HepG2 (cell line): ENCODE measurements around the gene CLASP1. TPM values are rescaled to one million over a fixed set of nuclear protein-coding genes. Genes with fewer than 3 reads are reported as not detected.

ENCODE experiments used
- ATAC-seq: fragments of 200-7000 bp; cut with Tn5 transposase; 3 replicates; pipeline ENCODE4 v1.9.1; 2020; ENCODE audit warnings: mild to moderate bottlenecking, moderate library complexity
- BruUV-seq: library from RNA; stranded (reverse); fragments of 400-500 nt; replicated peaks from 2 replicates; lab custom pipeline; 2021; lab: Mats Ljungman, UMichigan
- CTCF ChIA-PET: fragments of 300-600 bp; formaldehyde crosslinking; extraction: SDS; loops from one replicate; lab custom pipeline; 2021; ENCODE audit warnings: low total read pairs, inconsistent platforms, low intra/inter-chr PET ratio; lab: Yijun Ruan, JAX
- POLR2A ChIA-PET: fragments of 350-600 bp; sonication (Branson Sonifier 250); formaldehyde crosslinking; loops from one replicate; lab custom pipeline; 2020; ENCODE audit warnings: antibody characterized with exemption, inconsistent platforms; lab: Yijun Ruan, JAX
- DNase-seq: peaks from one replicate; pipeline ENCODE4 v3.0.0-alpha.2; 2015; ENCODE audit warnings: low spot score
- FAIRE-seq: peaks from 3 replicates; lab custom pipeline; 2011; peaks lifted over from hg19 to GRCh38; lab: Jason Lieb, UNC
- H2AFZ ChIP-seq: one replicate; pipeline ENCODE4 v1.6.1; 2011; ENCODE audit warnings: low read length, inconsistent platforms
- H3K27ac ChIP-seq: fragments of 300-600 bp; 3 replicates; pipeline ENCODE4 v1.8.0; 2011; ENCODE audit warnings: mixed run types, mild to moderate bottlenecking, mixed read lengths, low read length, inconsistent platforms; ENCODE audit not compliant: insufficient read depth; ENCODE audit errors: extremely low read length
- H3K27me3 ChIP-seq, 2 experiments: fragments of 200-600 bp in 1 of 2; 2 replicates in 1 of 2; 3 replicates in 1 of 2; pipeline versions ENCODE4 v1.6.0 to v1.8.0; 2011; ENCODE audit warnings: low read length in 2 of 2, mild to moderate bottlenecking in 2 of 2, moderate library complexity in 2 of 2, inconsistent platforms in 1 of 2; ENCODE audit not compliant: insufficient read depth in 2 of 2, control insufficient read depth in 1 of 2
- H3K36me3 ChIP-seq, 2 experiments: fragments of 200-600 bp in 1 of 2; replicated peaks in 1 of 2; 2 replicates in 1 of 2; 3 replicates in 1 of 2; pipeline versions ENCODE4 v1.5.1 to v1.8.0; 2011; ENCODE audit warnings: low read length in 2 of 2, inconsistent platforms in 1 of 2; ENCODE audit not compliant: insufficient read depth in 2 of 2, control insufficient read depth in 1 of 2
- H3K4me1 ChIP-seq: 2 replicates; pipeline ENCODE4 v1.5.1; 2012; ENCODE audit warnings: low read length, inconsistent platforms; ENCODE audit not compliant: insufficient read depth
- H3K4me2 ChIP-seq: 2 replicates; pipeline ENCODE4 v1.6.0; 2011; ENCODE audit warnings: low read depth, low read length, inconsistent platforms
- H3K4me3 ChIP-seq, 3 experiments: fragments of 200-600 bp in 1 of 3; sonication (generic), shearing (Covaris generic) in 1 of 3; replicated peaks in 1 of 3; 2 replicates each; pipeline ENCODE4 v1.5.1; 2011 to 2016; ENCODE audit warnings: low read length in 3 of 3, inconsistent platforms in 2 of 3, low read depth in 2 of 3, mild to moderate bottlenecking in 2 of 3, control low read depth in 1 of 3, mixed read lengths in 1 of 3; ENCODE audit not compliant: insufficient read depth in 1 of 3
- H3K79me2 ChIP-seq: one replicate; pipeline ENCODE4 v1.6.1; 2011; ENCODE audit warnings: low read length, inconsistent platforms; ENCODE audit not compliant: insufficient read depth
- H3K9ac ChIP-seq: 2 replicates; pipeline ENCODE4 v1.6.0; 2011; ENCODE audit warnings: mild to moderate bottlenecking, low read depth, low read length, inconsistent platforms; ENCODE audit not compliant: insufficient read depth
- H3K9me3 ChIP-seq: 2 replicates; pipeline ENCODE4 v1.5.1; 2012; ENCODE audit warnings: mild to moderate bottlenecking, low read length
- H4K20me1 ChIP-seq: 2 replicates; pipeline ENCODE4 v1.6.0; 2011; ENCODE audit warnings: inconsistent platforms, mild to moderate bottlenecking, low read length, moderate library complexity; ENCODE audit not compliant: insufficient read depth
- FOSL2 ChIP-seq: sonication (generic); formaldehyde crosslinking; IDR thresholded peaks from 2 replicates; pipeline ENCODE4 v1.4.0; 2020; ENCODE audit warnings: missing genetic modification reagents
- MEIS2 ChIP-seq: sonication (generic); formaldehyde crosslinking; IDR thresholded peaks from 2 replicates; pipeline ENCODE4 v1.9.0; 2021; ENCODE audit warnings: mild to moderate bottlenecking, missing genetic modification reagents
- MTA1 ChIP-seq: sonication (generic); formaldehyde crosslinking; IDR thresholded peaks from 2 replicates; pipeline ENCODE4 v1.4.0; 2020; ENCODE audit warnings: missing genetic modification reagents, mild to moderate bottlenecking, borderline replicate concordance
- NR2F6 ChIP-seq, 2 experiments: IDR thresholded peaks; 2 replicates each; pipeline ENCODE4 v1.6.1; 2016; ENCODE audit warnings: antibody characterized with exemption in 1 of 2, mild to moderate bottlenecking in 1 of 2
- ZC3H13 ChIP-seq: sonication (generic); formaldehyde crosslinking; IDR thresholded peaks from 2 replicates; pipeline ENCODE4 v1.8.1; 2023; ENCODE audit warnings: mild to moderate bottlenecking, missing genetic modification reagents, moderate library complexity
- ZNF18 ChIP-seq: sonication (generic); formaldehyde crosslinking; IDR thresholded peaks from 2 replicates; pipeline ENCODE4 v1.8.0; 2022; ENCODE audit warnings: mild to moderate bottlenecking, missing genetic modification reagents; ENCODE audit not compliant: insufficient replicate concordance
- ZNF407 ChIP-seq: sonication (generic); formaldehyde crosslinking; IDR thresholded peaks from one replicate; pipeline ENCODE4 v1.5.1; 2020; ENCODE audit warnings: mild to moderate bottlenecking, missing genetic modification reagents; ENCODE audit errors: not compliant biosample characterization
- ZNF713 ChIP-seq: sonication (generic); formaldehyde crosslinking; IDR thresholded peaks from 2 replicates; pipeline ENCODE4 v1.4.0; 2020; ENCODE audit warnings: mild to moderate bottlenecking, missing genetic modification reagents
- in situ Hi-C: cut with HindIII; loops from 2 replicates; pipeline ENCODE4 v1.10.0; 2017; ENCODE audit warnings: low pct_unique_long_range_greater_than_20kb; ENCODE audit not compliant: extremely low pct_ligation_motif_present
- intact Hi-C: fragments of 100-400 bp; cut with micrococcal nuclease; formaldehyde crosslinking; loops from one replicate; pipeline ENCODE4 v1.10.0; 2022; ENCODE audit not compliant: unreplicated experiment
- polyA plus RNA-seq, 8 experiments: library from polyadenylated mRNA; depleted of rRNA in 3 of 8; stranded (reverse) in 7 of 8; unstranded in 1 of 8; fragments of >200 nt; fragmentation: Illumina TruSeq in 4 of 8; extraction: Trizol in 4 of 8; gene quantifications; 2 replicates each; pipeline versions ENCODE4 v1.2.1 to v1.2.3, GENCODE V29; 2011 to 2016; ENCODE audit warnings: low read depth in 4 of 8, missing spikeins in 1 of 8, mixed read lengths in 1 of 8; ENCODE audit not compliant: insufficient read depth in 1 of 8
- total RNA-seq, 5 experiments: library from RNA; depleted of rRNA; stranded (reverse); fragments of >200 nt; fragmentation: Illumina TruSeq; extraction: Trizol; gene quantifications; 2 replicates each; pipeline ENCODE4 v1.2.3, GENCODE V29; 2016; ENCODE audit warnings: low read depth in 1 of 5

Gene CLASP1
- total and polyA plus RNA-seq, 2 of the 13 experiments (the other 11 are each of a cell fraction or from before 2014, with no cell fraction given): 11.7 to 47.9 TPM

DNA sequence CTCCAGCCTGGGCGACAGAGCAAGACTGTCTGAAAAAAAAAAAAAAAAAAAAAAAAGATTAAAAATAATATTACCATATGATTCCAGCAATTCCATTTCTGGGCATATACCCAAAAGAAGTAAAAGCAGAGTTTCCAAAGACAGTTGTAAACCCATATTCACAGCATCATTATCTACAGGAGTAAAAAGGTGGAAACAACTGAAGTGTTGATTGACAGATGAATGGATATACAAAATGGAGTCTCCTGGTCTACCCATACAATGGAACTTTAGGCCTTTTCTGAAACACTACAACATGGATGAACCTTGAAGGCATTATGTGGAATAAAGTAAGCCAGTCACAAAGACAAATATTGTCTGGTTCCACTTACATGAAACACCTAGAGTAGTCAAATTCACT, 112.9 kb downstream of the CLASP1 start (continued):
- no peak for TF ChIP-seq MTA1 (CRISPR knock-in tag)
- TF ChIP-seq FOSL2: no peak
- TF ChIP-seq ZNF407 (CRISPR knock-in tag): no peak

GRCh38 chr2:121534007-121534406, 115.3 kb downstream of the CLASP1 start:
- H3K9me3 ChIP-seq: no peaks in the 10 kb centered on the region
- no peaks in the 10 kb centered on the region for H3K27me3 ChIP-seq
- H3K4me3 ChIP-seq: no peak overlapping the region
- peaks cover 0 to 5% of the 10 kb centered on the region in 2 experiments; a peak in 1 of 5 replicates for H3K36me3 ChIP-seq
- H3K9ac ChIP-seq: no peak overlapping the region
- no peak overlapping the region for H2AFZ ChIP-seq
- H3K4me2 ChIP-seq: no peak overlapping the region
- ChIA-PET CTCF (no interaction called here), POLR2A (no interaction called here)
- intact Hi-C loops (loop anchor here (5.0 kb wide), 2 partner anchors 33 to 203 kb away; partner anchors contain the start of gene NIFK), in situ Hi-C loops (loop anchor here (5.0 kb wide), 2 partner anchors 113 to 183 kb away; partner anchors contain the start of gene CLASP1)
- no peak for ATAC-seq
- no peak for FAIRE-seq
- H3K27ac ChIP-seq: no peak overlapping the region
- DNase-seq: no peak
- H4K20me1 ChIP-seq: peaks cover 17% of the 10 kb centered on the region
- TF ChIP-seq MEIS2 (CRISPR knock-in tag): no peak
- TF ChIP-seq NR2F6 (IDR thresholded peaks at IDR 0.05): peak; percentile 37; the same call in 1 of the 2 replicates
- TF ChIP-seq NR2F6 (CRISPR knock-in tag; IDR thresholded peaks at IDR 0.05): no peak
- no peak for TF ChIP-seq ZC3H13 (CRISPR knock-in tag)
- no peak for TF ChIP-seq ZNF18
- no peak for TF ChIP-seq ZNF713 (CRISPR knock-in tag)
- peaks cover 46% of the 10 kb centered on the region for H3K4me1 ChIP-seq
- peaks cover 35% of the 10 kb centered on the region for H3K79me2 ChIP-seq
- BruUV-seq: no TSS peak
